Activated T-helper 1 cell treated with Interleukin-2 at 50 U/mL for 16 hours (primary cell): ENCODE data around the gene B3GNT8.
"Not testable (repeated sequence)": the region's sequence is repeated elsewhere in the genome, so short reads cannot be mapped to it uniquely, and the experiment has no call there.

Experiments used
- DNase-seq: peaks from one replicate; pipeline ENCODE4 v3.0.0-alpha.2; 2020; ENCODE audit warnings: low read depth

B3GNT8 gene

GRCh38 chr19:41426952-41427646, at the start of gene B3GNT8:
B3GNT8 (minus strand) TSS chr19:41427374; CDS start chr19:41426778, 596 bp downstream.
- peak; percentile 15 for DNase-seq

- DNase-seq = no peak
Measured at GRCh38 chr19:41476583-41476982, 49.4 kb upstream of the B3GNT8 start.

GRCh38 chr19:41463257-41464256, 36.4 kb upstream of the B3GNT8 start:
- DNase-seq = not testable (repeated sequence)

- DNase-seq = no peak
Measured at GRCh38 chr19:41462497-41462896, 35.3 kb upstream of the B3GNT8 start.

GRCh38 chr19:41457241-41457640, 30.1 kb upstream of the B3GNT8 start:
- no peak for DNase-seq

- DNase-seq = no peak
Measured at GRCh38 chr19:41456342-41456918, 29.3 kb upstream of the B3GNT8 start.

GRCh38 chr19:41455936-41456335, 28.8 kb upstream of the B3GNT8 start:
- DNase-seq = no peak

- no peak for DNase-seq
Measured at GRCh38 chr19:41452584-41453275, 25.6 kb upstream of the B3GNT8 start.

GRCh38 chr19:41449865-41450178, 22.6 kb upstream of the B3GNT8 start:
- DNase-seq = no peak

GRCh38 chr19:41449079-41449864, 22.1 kb upstream of the B3GNT8 start:
- peak; percentile 60 for DNase-seq

- no peak for DNase-seq
Measured at GRCh38 chr19:41447732-41448332, 20.7 kb upstream of the B3GNT8 start.

GRCh38 chr19:41445575-41445974, 18.4 kb upstream of the B3GNT8 start:
- no peak for DNase-seq

- no peak for DNase-seq
Measured at GRCh38 chr19:41443813-41444455, 16.8 kb upstream of the B3GNT8 start.

GRCh38 chr19:41442473-41443355, 15.5 kb upstream of the B3GNT8 start, which contains the start of gene ERICH4:
ERICH4 (plus strand) TSS chr19:41443156; CDS start chr19:41443170, 14 bp downstream.
- no peak for DNase-seq

GRCh38 chr19:41441321-41441945, 14.3 kb upstream of the B3GNT8 start:
- no peak for DNase-seq

- peak; percentile 85 for DNase-seq
Measured at GRCh38 chr19:41439441-41440222, 12.5 kb upstream of the B3GNT8 start, which contains the start of gene DMAC2. DMAC2 (minus strand) TSS chr19:41439912; CDS start chr19:41439899, 13 bp downstream.

GRCh38 chr19:41437944-41438574, 10.9 kb upstream of the B3GNT8 start:
- no peak for DNase-seq

GRCh38 chr19:41436674-41436951, 9.4 kb upstream of the B3GNT8 start:
- no peak for DNase-seq
